Stimulated activated CD4-positive, alpha-beta T cell treated with anti-CD3 and anti-CD28 coated beads, TNF-alpha, amount 100 ng/mL, for 48 hours (primary cell): ENCODE measurements around the gene CDC42BPA.
"Not testable (repeated sequence)": the region's sequence is repeated elsewhere in the genome, so short reads cannot be mapped to it uniquely, and the experiment has no call there.

Experiments used
- DNase-seq, 3 donors: peaks; one replicate each; pipeline ENCODE4 v3.0.0-alpha.2; 2020; ENCODE audit warnings: low read depth in 3 of 3

Gene CDC42BPA

GRCh38 chr1:227132695-227133094 is 185.6 kb downstream of the CDC42BPA start:
- not testable (repeated sequence) for DNase-seq

- no peak for DNase-seq
These were observed 187.1 kb downstream of the CDC42BPA start for GRCh38 chr1:227131193-227131592.

GRCh38 chr1:227127891-227128290 is 190.4 kb downstream of the CDC42BPA start:
- DNase-seq: no peak

- no peak for DNase-seq
These were observed 192.3 kb downstream of the CDC42BPA start for GRCh38 chr1:227125929-227126545.

GRCh38 chr1:227124473-227124872 is 193.8 kb downstream of the CDC42BPA start:
- DNase-seq: no peak

- no peak for DNase-seq
These were observed 197.5 kb downstream of the CDC42BPA start for GRCh38 chr1:227120826-227121225.

GRCh38 chr1:227112538-227112937 is 205.8 kb downstream of the CDC42BPA start:
- no peak for DNase-seq

- DNase-seq: no peak
These were observed 206.5 kb downstream of the CDC42BPA start for GRCh38 chr1:227111782-227112181.

GRCh38 chr1:227105291-227105690 is 213.0 kb downstream of the CDC42BPA start:
- DNase-seq: not testable (repeated sequence)

GRCh38 chr1:227102056-227102455 is 216.2 kb downstream of the CDC42BPA start:
- no peak for DNase-seq

- DNase-seq: no peak
These were observed 223.9 kb downstream of the CDC42BPA start for GRCh38 chr1:227094249-227094966.

GRCh38 chr1:227093309-227093708 is 225.0 kb downstream of the CDC42BPA start:
- no peak for DNase-seq

GRCh38 chr1:227092069-227092468 is 226.2 kb downstream of the CDC42BPA start:
- DNase-seq: no peak

GRCh38 chr1:227086636-227087035 is 231.7 kb downstream of the CDC42BPA start:
- no peak for DNase-seq

- DNase-seq: no peak
These were observed 235.1 kb downstream of the CDC42BPA start for GRCh38 chr1:227082999-227083746.

- DNase-seq: no peak
These were observed 240.5 kb downstream of the CDC42BPA start for GRCh38 chr1:227077783-227078182.

- no peak for DNase-seq
These were observed 244.5 kb downstream of the CDC42BPA start for GRCh38 chr1:227073786-227074185.

GRCh38 chr1:227072991-227073390 is 245.3 kb downstream of the CDC42BPA start:
- DNase-seq: no peak

GRCh38 chr1:227071895-227072587 is 246.3 kb downstream of the CDC42BPA start:
- DNase-seq: no peak

- no peak for DNase-seq
These were observed 247.5 kb downstream of the CDC42BPA start for GRCh38 chr1:227070638-227071285.

GRCh38 chr1:227069490-227069889 is 248.8 kb downstream of the CDC42BPA start:
- DNase-seq: no peak

- DNase-seq: no peak
These were observed 249.4 kb downstream of the CDC42BPA start for GRCh38 chr1:227068883-227069282.
